ENCODE data around the gene ATAD3C.
"Not testable (repeated sequence)": the region's sequence is repeated elsewhere in the genome, so short reads cannot be mapped to it uniquely, and the experiment has no call there.

ATAD3C gene

DNA sequence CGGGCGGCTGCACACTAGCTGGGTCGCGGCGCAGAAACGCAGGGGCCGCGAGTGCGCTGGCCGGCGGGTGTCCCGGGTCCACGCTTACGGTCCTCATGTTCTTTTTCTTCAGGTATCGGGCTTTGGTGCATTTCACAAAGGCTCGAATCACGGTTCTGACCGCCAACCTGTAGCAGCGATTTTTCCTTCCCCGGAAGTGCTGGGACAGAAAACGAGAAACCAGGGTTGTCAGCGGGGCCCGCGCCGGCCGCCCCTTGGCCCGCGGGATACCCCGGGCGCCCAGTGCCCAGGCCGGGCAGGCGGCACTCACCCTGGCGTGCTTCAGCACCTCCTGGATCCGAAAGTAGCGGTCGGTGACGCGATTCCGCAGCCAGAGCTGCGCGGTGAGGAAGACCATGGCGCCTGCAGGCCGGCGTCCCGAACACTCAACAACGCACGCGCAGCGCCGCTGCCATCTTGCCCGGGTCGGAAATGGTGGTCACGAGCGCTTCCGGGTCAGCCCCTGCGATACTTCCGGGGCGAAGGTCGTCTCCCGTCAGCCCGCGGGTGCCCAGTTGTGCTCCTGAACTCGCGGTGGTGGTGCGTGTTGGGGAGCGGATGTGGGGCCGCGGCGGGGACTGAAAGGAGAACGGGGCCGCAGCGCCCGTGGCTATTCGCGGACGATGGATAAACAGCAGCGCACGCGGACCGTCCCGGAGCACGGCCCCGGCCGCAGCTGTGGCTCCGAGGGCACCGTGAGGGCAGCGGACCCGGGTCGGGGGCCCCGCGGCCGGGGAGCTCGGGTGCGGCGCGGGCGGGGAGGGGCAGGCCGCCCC, 42.5 kb upstream of the ATAD3C start, which contains the start of gene MRPL20:
Gene MRPL20, minus strand, starts transcription at position 473 of the 815 bp plus-strand sequence. Its CDS starts 76 bp downstream, at position 397.
- Histone ChIP-seq H3K36me3 (ENCODE audit: control insufficient read depth, insufficient read depth, low read length) (peaks cover 20% of the 10 kb centered on the region), H3K27me3 (ENCODE audit: control insufficient read depth, insufficient read depth, low read length, poor library complexity, severe bottlenecking) (no peaks in the 10 kb centered on the region), H3K4me1 (ENCODE audit: control insufficient read depth, insufficient read depth, low read length) (peaks cover 17% of the 10 kb centered on the region), H3K4me3 (ENCODE audit: insufficient read depth, low read depth, low read length) (peak within 1 kb of the TSS; percentile 88), H3K27ac (ENCODE audit: insufficient read depth, low read depth, low read length, poor library complexity, severe bottlenecking) (peak within 1 kb of the TSS; percentile 67), H3K9me3 (ENCODE audit: control insufficient read depth, low read length) (no peaks in the 10 kb centered on the region)
- 0 to 1% methylated on average over 98 of the region's 98 CpGs for WGBS, 2 experiments

DNA sequence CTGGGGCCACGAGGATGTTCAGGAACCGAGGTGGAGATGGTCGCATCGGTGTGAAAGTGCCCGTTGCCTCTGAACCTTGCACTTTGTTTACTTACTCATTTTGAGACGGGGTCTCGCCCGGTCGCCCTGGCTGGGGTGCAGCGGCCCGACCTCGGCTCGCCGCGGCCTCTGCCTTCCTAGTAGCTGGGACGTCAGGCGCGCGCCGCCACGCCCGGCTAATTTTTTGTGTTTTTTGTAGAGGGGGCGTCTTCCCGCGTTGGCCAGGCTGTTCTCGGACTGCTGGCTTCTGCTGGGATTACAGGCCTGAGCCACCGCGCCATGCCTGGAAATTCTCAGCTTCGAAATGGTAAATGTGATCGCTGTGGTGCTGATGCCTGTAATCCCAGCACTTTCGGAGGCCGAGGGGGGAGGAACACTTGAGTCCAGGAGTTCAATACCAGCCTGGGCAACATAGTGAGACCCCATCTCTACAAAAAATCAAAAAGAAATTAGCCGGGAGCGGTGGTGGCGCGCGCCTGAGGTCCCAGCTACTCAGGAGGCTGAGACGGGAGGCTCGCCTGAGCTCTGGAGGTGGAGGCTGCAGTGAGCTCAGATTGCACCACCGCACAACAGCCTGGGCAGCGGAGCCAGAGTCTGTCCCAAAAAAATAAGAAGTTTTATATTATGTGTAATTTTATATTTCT, 41.7 kb upstream of the ATAD3C start:
- Histone ChIP-seq H3K27me3 (ENCODE audit: control insufficient read depth, insufficient read depth, low read length, poor library complexity, severe bottlenecking) (no peaks in the 10 kb centered on the region), H3K27ac (ENCODE audit: insufficient read depth, low read depth, low read length, poor library complexity, severe bottlenecking) (peak overlapping the region; percentile 67), H3K4me3 (ENCODE audit: insufficient read depth, low read depth, low read length) (peak overlapping the region; percentile 88), H3K9me3 (ENCODE audit: control insufficient read depth, low read length) (no peaks in the 10 kb centered on the region), H3K36me3 (ENCODE audit: control insufficient read depth, insufficient read depth, low read length) (peaks cover 20% of the 10 kb centered on the region), H3K4me1 (ENCODE audit: control insufficient read depth, insufficient read depth, low read length) (peaks cover 17% of the 10 kb centered on the region)
- 10% methylated on average over 41 of the region's 41 CpGs for WGBS, 2 experiments

GRCh38 chr1:1410238-1410637, 39.3 kb upstream of the ATAD3C start:
- not testable (repeated sequence) for H3K36me3 ChIP-seq (ENCODE audit: control insufficient read depth, insufficient read depth, low read length); H3K27me3 ChIP-seq (ENCODE audit: control insufficient read depth, insufficient read depth, low read length, poor library complexity, severe bottlenecking); H3K4me3 ChIP-seq (ENCODE audit: insufficient read depth, low read depth, low read length); H3K9me3 ChIP-seq (ENCODE audit: control insufficient read depth, low read length)
- H3K27ac ChIP-seq (ENCODE audit: insufficient read depth, low read depth, low read length, poor library complexity, severe bottlenecking) = peak overlapping the region; percentile 55
- 6 to 17% methylated on average over 6 to 8 of the region's 8 CpGs for whole genome bisulfite sequencing, 2 experiments
- peaks cover 17% of the 10 kb centered on the region for H3K4me1 ChIP-seq (ENCODE audit: control insufficient read depth, insufficient read depth, low read length)

DNA sequence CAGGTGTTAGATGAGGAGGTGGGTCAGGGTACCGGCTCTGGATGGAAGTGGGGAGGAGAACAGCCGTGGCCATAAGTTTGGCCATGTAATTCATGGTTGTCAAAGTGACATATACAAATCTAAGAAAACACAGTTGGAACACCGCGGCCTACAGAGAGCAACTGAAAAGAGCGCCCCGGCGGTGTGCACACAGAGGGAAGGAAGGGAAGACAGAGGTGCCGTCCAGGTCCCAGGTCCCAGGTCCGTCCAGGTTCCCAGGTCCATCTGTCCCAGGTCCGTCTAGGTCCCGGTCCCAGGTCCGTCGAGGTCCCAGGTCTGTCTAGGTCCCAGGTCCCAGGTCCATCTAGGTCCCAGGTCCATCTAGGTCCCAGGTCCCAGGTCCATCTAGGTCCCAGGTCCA, 37.9 kb upstream of the ATAD3C start:
- Histone ChIP-seq H3K27ac (ENCODE audit: insufficient read depth, low read depth, low read length, poor library complexity, severe bottlenecking) (no peak overlapping the region), H3K36me3 (ENCODE audit: control insufficient read depth, insufficient read depth, low read length) (no peaks in the 10 kb centered on the region), H3K4me1 (ENCODE audit: control insufficient read depth, insufficient read depth, low read length) (peaks cover 13% of the 10 kb centered on the region), H3K4me3 (ENCODE audit: insufficient read depth, low read depth, low read length) (no peak overlapping the region), H3K27me3 (ENCODE audit: control insufficient read depth, insufficient read depth, low read length, poor library complexity, severe bottlenecking) (no peaks in the 10 kb centered on the region), H3K9me3 (ENCODE audit: control insufficient read depth, low read length) (no peaks in the 10 kb centered on the region)
- 96 to 97% methylated on average over 13 of the region's 13 CpGs for WGBS, 2 experiments

- not testable (repeated sequence) for H3K9me3 ChIP-seq (ENCODE audit: control insufficient read depth, low read length); H3K4me3 ChIP-seq (ENCODE audit: insufficient read depth, low read depth, low read length); H3K36me3 ChIP-seq (ENCODE audit: control insufficient read depth, insufficient read depth, low read length); H3K27me3 ChIP-seq (ENCODE audit: control insufficient read depth, insufficient read depth, low read length, poor library complexity, severe bottlenecking); H3K27ac ChIP-seq (ENCODE audit: insufficient read depth, low read depth, low read length, poor library complexity, severe bottlenecking)
- 96 to 97% methylated on average over 10 to 11 of the region's 11 CpGs for WGBS, 2 experiments
- peaks cover 16% of the 10 kb centered on the region for H3K4me1 ChIP-seq (ENCODE audit: control insufficient read depth, insufficient read depth, low read length)
Observed at GRCh38 chr1:1412311-1412902, 37.1 kb upstream of the ATAD3C start.

GRCh38 chr1:1415751-1416150, 33.7 kb upstream of the ATAD3C start:
- Histone ChIP-seq H3K4me3 (ENCODE audit: insufficient read depth, low read depth, low read length) (no peak overlapping the region), H3K27me3 (ENCODE audit: control insufficient read depth, insufficient read depth, low read length, poor library complexity, severe bottlenecking) (no peaks in the 10 kb centered on the region), H3K4me1 (ENCODE audit: control insufficient read depth, insufficient read depth, low read length) (peaks cover 10% of the 10 kb centered on the region), H3K36me3 (ENCODE audit: control insufficient read depth, insufficient read depth, low read length) (no peaks in the 10 kb centered on the region), H3K27ac (ENCODE audit: insufficient read depth, low read depth, low read length, poor library complexity, severe bottlenecking) (no peak overlapping the region), H3K9me3 (ENCODE audit: control insufficient read depth, low read length) (no peaks in the 10 kb centered on the region)
- 81 to 85% methylated on average over 13 of the region's 13 CpGs for WGBS, 2 experiments

GRCh38 chr1:1417396-1417795, 32.1 kb upstream of the ATAD3C start:
- WGBS, 2 experiments = 87 to 91% methylated on average over 5 of the region's 5 CpGs

DNA sequence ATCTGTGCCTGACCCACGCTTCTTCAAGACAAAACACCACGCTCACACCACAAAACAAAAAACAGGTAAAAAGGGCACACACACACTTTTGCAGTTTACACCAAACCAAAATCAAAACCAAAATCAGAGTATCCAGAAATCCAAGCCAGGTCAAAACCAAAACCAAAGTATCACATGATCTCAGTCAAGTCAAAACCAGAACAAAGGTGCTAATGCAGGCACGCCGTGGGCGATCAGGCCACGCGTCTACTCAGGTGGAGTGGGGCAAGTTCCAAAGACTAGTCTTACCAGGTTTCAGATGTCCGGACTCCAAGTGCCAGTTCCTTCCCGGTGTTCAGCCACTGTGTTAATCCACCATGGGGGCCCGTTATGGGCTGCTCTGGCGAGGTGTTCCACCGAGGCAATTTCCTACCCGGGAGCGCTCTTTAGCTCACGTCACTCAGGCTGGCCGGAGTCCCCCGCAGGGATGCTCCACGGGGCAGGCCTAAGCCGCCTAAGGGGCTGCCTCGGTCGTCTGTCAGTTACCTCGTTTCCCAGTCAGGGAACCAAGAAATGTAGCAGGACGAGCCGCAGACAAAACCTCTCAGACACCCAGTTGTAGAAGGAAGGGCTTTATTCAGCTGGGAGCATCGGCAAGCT, 31.5 kb upstream of the ATAD3C start:
- not testable (repeated sequence) for H3K36me3 ChIP-seq (ENCODE audit: control insufficient read depth, insufficient read depth, low read length); H3K27ac ChIP-seq (ENCODE audit: insufficient read depth, low read depth, low read length, poor library complexity, severe bottlenecking); H3K27me3 ChIP-seq (ENCODE audit: control insufficient read depth, insufficient read depth, low read length, poor library complexity, severe bottlenecking); H3K4me3 ChIP-seq (ENCODE audit: insufficient read depth, low read depth, low read length); H3K9me3 ChIP-seq (ENCODE audit: control insufficient read depth, low read length)
- peaks cover 31% of the 10 kb centered on the region for H3K4me1 ChIP-seq (ENCODE audit: control insufficient read depth, insufficient read depth, low read length)
- 82 to 83% methylated on average over 25 of the region's 25 CpGs for WGBS, 2 experiments

More at GRCh38 chr1:1417396-1417795, 32.1 kb upstream of the ATAD3C start:
- not testable (repeated sequence) for H3K4me3 ChIP-seq (ENCODE audit: insufficient read depth, low read depth, low read length); H3K36me3 ChIP-seq (ENCODE audit: control insufficient read depth, insufficient read depth, low read length); H3K27ac ChIP-seq (ENCODE audit: insufficient read depth, low read depth, low read length, poor library complexity, severe bottlenecking); H3K9me3 ChIP-seq (ENCODE audit: control insufficient read depth, low read length); H3K27me3 ChIP-seq (ENCODE audit: control insufficient read depth, insufficient read depth, low read length, poor library complexity, severe bottlenecking)
- peaks cover 27% of the 10 kb centered on the region for H3K4me1 ChIP-seq (ENCODE audit: control insufficient read depth, insufficient read depth, low read length)

DNA sequence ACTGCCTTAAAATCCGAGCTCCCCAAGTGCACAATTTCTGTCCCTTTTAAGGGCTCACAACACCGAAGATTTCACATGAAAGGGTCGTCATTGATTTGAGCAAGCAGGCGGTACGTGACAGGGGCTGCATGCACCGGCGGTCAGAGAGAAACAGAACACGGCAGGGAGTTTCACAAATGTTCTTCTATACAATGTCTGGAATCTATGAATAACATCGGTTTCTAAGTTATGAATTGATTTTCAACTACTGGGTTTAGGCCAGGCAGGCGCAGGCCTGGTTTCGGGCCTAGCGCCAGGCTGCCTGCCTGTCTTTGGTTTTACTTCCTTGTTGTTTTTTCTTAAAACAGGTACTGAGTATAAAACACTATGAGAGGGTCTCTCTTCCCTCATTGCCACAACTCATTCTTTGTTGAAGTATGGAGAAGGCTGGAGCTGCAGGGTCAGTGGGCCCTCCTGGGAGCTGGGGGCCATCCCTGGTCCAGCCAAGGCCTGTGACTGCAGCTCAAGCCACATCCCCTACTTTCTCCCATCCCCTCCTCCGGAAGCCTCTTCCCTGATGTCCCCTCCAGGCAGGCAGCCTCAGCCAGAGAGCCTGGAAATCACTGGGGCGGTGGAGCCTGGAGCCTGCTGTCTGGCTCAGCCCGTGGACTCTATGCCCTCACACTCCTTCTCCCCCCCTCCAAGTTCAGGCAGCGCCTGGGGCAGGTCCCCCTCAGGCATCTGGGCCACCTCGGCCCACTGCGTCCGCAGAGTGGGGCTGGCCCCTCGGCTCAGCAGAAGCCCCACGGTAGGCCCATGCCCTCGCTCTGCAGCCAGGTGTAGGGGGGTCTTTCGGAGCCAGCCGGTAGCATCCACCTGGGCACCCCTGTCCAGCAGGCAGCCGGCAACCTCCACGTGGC, 30.8 kb upstream of the ATAD3C start:
- Histone ChIP-seq H3K9me3 (ENCODE audit: control insufficient read depth, low read length) (no peaks in the 10 kb centered on the region), H3K4me3 (ENCODE audit: insufficient read depth, low read depth, low read length) (no peak overlapping the region), H3K27ac (ENCODE audit: insufficient read depth, low read depth, low read length, poor library complexity, severe bottlenecking) (no peak overlapping the region), H3K36me3 (ENCODE audit: control insufficient read depth, insufficient read depth, low read length) (no peaks in the 10 kb centered on the region), H3K4me1 (ENCODE audit: control insufficient read depth, insufficient read depth, low read length) (peaks cover 31% of the 10 kb centered on the region), H3K27me3 (ENCODE audit: control insufficient read depth, insufficient read depth, low read length, poor library complexity, severe bottlenecking) (no peaks in the 10 kb centered on the region)
- 94% methylated on average over 26 of the region's 26 CpGs for WGBS, 2 experiments
